NCI-H748 (cell line): ENCODE results near the gene GRPEL2.
"Not testable (repeated sequence)": the region's sequence is repeated elsewhere in the genome, so short reads cannot be mapped to it uniquely, and the experiment has no call there.

ENCODE experiments used
- DNase-seq: peaks from one replicate; lab custom pipeline; 2025; ENCODE audit not compliant: unreplicated experiment; lab: John Stamatoyannopoulos, UW

The GRPEL2 gene

DNA sequence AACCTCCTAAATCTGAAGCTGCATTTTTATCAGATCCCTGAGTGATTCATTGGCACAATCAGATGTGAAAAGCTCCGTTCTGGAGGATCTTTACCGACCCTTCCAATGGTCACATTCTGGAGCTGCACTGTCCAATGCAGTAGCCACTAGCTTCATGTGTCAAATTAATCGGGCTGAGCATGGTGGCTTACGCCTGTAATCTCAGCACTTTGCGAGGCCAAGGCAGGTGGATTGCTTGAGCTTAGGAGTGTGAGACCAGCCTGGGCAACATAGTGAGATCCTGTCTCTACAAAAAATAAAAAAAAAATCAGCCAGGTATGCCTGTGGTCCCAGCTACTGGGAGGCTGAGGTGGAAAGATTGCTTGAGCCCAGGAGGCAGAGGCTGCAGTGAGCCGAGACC lies 30.1 kb downstream of the GRPEL2 start:
- DNase-seq, result no peak

DNA sequence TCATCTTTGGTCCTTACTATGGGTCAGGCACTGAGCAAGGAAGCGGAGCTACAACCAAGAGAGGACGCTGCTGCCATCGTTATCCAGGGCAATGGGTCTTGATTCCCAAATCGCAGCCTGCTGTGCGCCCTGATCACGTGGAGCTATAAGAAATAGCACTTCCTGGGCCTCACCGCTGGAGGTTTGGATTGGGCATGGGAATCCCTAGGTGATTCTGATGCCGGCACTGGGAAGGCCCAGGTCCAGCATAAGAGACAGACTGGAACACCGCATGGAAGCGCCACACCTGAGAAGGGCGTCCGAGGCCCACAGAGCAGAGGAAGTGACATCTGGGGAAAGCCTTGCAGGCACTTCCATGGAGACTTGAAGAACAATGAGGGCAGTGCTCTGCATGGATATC lies 30.8 kb downstream of the GRPEL2 start:
- no peak for DNase-seq

DNA sequence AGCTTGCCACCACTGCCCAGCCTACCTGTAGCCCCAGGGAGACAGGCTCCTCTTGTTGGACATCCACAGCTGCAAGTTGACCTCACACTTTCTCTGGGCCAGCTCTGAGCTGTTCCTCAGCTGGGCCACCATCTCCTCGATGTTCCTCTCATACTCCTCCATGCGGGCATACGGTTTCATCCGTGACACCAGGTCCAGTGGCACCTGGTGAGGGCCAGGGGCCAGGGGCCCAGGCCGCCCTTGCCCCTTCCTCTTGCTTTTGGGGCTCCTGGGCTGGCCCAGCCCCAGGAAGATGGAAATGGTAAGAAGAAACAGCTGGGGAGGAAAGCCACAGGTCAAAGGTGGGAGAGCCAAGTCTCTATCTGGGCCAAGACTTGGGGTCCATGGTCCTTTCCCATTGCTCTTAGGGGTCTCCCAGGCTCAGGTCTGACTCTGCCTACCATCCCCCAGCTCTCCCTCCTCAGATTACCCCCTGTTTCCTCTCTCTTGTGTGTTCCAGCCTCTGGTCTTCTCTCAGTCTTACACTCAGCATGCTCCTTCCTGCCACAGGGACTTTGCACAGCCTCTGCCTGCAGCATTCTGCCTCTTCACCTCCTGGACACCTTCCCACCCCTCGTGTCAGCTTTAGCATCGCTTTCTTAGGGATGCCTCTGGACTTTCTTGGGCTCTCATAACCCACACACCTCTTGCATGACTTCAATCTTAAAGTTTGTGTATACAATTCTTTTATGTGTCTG lies 31.6 kb downstream of the GRPEL2 start:
- DNase-seq, result no peak

GRCh38 chr5:149378241-149378820 lies 33.0 kb downstream of the GRPEL2 start:
- DNase-seq, result no peak

- DNase-seq, result no peak
Observed at GRCh38 chr5:149379177-149379761, 34.0 kb downstream of the GRPEL2 start, which contains the start of gene IL17B. Gene IL17B (minus strand): TSS chr5:149379292. CDS start chr5:149379225, 67 bp downstream.

GRCh38 chr5:149379818-149380374 lies 34.6 kb downstream of the GRPEL2 start:
- no peak for DNase-seq

GRCh38 chr5:149380466-149381121 lies 35.3 kb downstream of the GRPEL2 start:
- no peak for DNase-seq

DNA sequence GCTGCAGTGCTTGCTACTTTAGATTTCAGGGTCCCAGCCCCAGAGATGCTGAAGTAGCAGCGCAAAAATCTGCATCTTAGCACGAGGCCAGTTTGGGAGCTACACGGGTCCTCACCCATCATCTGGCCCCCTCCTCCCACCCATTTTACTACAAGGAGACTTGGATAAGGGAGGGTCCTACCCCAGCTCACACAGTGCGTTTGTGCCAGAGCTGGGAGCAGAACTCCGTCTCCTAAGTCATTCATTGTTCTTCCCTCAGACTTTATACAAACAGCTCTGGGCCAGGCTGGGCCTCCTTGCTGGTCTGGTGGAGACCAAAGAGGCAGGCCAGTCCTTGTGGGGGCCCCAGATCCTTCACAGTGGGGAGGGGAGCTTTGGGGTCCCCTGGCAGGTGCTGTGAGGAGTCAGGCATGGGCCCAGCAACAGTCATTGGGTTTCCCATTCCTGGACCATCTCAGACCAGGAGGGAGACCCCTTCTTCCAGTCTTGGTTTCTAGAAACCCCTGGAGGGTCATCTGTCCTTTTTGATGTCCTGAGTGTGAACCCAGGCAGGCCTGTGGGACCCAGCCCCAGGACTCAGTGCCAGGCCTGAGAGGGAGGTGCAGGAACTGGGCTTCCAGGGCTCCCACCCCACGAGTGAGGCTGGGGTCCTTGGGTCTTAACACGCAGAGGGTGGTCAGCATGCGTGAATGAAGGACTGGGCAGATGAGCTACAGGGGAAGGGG lies 36.1 kb downstream of the GRPEL2 start:
- no peak for DNase-seq

DNA sequence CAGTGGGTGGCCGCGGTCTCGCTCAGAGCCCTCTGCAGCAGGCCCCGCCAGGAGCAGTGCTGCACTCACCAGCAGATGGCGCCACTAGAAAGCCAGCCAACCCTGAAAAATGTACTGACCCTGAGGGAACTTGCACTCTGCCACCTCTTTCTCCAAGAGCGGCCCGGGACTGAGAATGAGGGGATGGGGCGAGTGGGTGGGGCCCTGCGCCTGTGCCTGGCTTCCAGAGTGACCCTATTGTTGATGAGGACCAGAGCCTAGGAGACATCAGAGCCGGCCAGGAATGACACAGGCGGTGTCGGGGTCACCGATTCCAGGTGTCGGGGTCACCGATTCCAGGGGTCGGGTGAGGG lies 36.7 kb downstream of the GRPEL2 start:
- DNase-seq, result peak; percentile 55

DNA sequence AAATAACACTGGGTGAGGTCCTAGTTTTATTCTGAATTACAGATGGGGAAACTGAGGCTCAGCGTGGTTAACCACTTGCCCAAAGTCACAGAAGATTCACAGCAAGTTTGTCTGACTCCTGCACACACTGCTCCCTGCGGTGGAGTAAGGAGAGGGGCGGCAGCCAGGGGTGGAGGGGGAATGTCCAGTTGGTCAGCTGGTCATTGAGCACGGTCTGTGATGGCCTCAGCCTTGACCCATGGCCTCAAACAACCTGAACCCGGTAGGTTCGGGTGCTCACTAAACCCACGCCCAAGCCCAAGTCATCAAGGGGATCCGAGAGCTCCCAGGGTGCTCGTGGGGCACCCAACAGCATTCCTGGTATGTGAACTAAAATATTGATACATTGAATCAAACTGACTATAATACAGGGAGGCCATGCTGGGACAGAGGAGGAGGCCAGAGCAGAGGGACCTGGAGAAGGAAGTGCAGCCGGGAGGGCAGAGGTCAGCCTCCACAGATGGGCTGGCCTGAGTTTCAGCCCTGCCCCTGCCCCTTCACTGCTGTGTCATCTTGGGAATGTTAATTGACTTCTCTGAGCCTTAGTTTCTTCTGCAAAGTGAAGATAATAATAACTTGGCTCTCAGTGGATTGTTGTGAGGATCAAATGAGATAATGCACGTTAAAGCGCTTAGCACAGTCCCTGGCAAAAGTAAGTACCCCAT lies 37.4 kb downstream of the GRPEL2 start:
- DNase-seq, result no peak

DNA sequence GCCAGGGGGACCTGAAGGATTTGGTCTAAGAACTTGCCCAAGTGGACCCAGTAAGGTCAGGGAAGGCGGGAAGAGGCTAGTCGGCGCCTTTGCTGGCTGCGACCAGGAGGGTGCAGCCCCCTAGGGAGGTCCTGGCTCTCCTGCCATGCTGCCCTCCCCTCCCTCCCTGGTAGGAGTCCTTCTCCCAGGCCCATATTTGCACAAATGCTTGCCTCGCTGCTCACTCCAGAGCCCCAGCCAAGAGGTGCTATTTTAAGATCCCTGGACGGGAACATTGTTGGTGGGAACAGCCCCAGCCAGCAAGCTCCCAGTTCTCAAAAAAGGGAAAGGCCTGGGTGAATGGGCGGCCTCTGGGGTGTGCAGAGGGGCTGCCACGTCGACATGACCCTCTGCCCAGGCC lies 38.1 kb downstream of the GRPEL2 start:
- DNase-seq, result no peak

DNA sequence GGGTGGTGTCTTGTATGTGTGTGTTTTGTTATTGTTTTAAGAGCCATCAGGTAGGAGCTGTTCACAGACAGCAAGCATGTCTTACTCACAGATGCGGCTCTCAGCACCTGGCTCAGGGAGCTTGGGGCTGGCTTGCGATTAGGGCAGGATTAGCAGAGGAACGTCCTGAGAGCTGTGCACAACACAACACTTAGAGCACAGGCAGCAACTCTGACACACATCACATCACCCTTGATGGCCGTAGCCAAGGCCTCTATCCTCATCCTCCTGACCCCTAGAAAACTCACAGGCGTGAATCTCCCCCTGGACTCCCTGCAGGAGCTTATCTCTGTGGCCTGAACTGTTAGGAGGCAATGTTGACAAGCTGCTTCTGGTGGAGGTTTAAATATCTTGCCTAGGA lies 40.9 kb downstream of the GRPEL2 start:
- no peak for DNase-seq

- no peak for DNase-seq
Observed at GRCh38 chr5:149387081-149387631, 41.9 kb downstream of the GRPEL2 start.

DNA sequence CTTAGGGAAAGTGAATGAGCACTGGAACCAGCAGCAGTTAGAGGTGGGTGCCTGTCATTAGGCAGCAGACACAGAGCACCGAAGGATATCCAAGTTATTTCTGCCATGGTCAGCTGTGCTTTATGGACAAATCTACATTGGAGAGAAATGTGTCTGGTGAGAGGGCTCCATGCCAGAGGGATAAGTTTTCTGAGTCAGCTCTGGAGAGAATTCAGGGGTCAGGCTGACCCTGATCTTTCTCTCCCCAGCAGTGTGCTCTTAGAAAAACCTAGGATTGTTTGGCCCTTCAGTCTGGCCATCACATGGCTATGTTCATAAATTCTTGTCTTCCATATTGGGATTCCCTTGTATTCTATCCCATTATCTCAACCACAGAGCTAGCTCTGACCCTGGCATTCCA lies 42.7 kb downstream of the GRPEL2 start:
- no peak for DNase-seq

DNA sequence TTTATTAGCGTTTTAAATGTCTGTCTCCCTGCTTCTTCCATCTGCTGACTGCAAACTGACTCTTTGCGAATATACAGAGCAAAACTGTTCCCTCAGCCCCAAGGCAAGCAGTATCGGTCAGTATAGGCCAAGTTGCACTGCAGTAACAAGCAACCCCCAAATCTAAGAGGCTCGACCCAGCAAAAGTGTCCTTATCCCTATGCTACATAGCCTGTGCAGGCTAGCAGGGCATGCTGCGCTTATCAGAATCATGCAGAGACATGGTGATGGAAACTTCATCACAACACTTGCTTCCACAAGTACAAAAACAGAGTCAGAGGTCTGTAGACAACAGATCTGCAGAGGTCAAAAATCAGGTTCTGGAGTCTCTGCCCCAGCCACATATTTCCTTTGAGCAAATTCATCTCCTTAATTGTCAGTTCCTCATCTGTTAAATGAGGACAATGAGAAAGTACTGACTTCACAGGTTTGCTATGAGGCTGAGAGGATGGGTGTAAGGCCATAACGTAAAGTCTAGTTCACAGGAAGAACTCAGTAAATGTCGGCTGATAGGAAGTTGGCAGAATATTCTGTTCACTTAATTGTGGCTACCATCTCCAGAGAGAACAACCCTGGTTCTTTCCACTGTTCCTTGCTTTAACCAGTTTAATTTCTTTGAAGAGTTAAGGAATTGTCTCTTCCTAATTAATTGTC lies 43.3 kb downstream of the GRPEL2 start:
- DNase-seq, result no peak

DNA sequence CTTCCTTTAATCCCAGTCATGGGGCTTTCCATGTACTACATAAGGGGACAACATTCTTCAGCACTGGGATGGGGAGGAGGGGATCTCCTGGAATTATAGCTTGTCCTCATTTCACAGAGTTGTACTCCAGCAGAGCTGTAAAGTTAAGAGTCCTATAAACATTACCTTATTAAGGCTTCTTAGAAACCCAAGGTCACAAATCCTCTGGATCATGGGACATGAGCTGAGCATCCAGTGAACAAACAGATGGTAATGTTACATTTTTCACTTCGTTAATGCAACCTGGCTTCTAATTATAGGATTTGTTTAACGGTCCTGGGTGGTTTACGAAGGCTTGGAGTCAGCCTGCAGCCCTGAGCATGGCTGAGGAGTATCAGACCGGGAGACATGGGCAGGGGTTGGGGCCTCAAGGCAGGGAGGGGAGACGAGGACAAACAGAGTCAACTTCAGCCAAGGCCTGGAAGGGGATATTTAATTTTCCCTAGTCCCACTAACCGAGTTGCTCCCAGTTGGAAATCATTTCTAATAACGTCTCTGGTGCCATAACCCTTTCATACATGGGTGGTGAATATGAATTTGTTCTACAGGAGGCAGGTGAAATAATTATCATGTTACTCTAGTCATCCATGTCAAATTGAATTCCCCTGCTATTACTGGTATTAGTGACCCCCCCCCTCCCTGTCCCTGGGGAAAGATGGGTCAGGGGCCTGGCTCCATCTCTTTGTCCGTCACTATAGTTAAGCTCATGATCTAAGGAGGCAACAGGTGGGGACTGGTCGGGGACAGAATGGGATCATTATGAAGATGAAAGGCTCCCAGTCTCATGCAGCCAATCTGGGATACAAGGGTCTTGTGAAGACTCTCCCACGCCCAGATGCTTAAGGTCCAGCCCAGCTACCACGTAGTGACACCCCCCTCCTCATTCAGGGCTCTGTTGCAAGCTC lies 44.5 kb downstream of the GRPEL2 start:
- DNase-seq, result no peak

DNA sequence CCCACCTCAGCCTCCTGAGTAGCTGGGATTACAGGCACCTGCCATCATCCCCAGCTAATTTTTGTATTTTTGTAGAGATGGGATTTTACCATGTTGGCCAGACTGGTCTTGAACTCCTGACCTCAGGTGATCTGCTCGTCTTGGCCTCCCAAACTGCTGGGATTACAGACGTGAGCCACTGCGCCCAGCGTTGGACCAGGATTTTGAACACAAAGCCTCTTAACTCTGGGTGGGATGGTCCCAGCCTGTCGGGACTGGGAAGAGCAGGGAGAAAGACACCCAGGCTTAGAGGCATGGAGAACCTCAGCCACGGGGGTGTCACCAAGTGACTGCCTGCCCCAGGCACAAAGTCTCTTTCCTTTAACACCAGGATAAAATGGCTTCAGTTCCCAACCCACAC lies 45.8 kb downstream of the GRPEL2 start:
- DNase-seq, result not testable (repeated sequence)

GRCh38 chr5:149391524-149391923 lies 46.2 kb downstream of the GRPEL2 start:
- DNase-seq, result no peak
